M059J (cell line): ENCODE data around the gene LAMA2. TPM values are rescaled to one million over a fixed set of nuclear protein-coding genes. Genes with fewer than 3 reads are reported as not detected.

ENCODE experiments used
- DNase-seq: peaks from one replicate; pipeline ENCODE4 v3.0.0-alpha.2; 2012; ENCODE audit warnings: low read depth
- total RNA-seq: library from RNA; depleted of rRNA; stranded (reverse); fragments of >200 nt; shearing (Covaris generic); gene quantifications from 2 replicates; pipeline ENCODE4 v1.2.3, GENCODE V29; 2014; rRNA removed

The LAMA2 gene, protein sequence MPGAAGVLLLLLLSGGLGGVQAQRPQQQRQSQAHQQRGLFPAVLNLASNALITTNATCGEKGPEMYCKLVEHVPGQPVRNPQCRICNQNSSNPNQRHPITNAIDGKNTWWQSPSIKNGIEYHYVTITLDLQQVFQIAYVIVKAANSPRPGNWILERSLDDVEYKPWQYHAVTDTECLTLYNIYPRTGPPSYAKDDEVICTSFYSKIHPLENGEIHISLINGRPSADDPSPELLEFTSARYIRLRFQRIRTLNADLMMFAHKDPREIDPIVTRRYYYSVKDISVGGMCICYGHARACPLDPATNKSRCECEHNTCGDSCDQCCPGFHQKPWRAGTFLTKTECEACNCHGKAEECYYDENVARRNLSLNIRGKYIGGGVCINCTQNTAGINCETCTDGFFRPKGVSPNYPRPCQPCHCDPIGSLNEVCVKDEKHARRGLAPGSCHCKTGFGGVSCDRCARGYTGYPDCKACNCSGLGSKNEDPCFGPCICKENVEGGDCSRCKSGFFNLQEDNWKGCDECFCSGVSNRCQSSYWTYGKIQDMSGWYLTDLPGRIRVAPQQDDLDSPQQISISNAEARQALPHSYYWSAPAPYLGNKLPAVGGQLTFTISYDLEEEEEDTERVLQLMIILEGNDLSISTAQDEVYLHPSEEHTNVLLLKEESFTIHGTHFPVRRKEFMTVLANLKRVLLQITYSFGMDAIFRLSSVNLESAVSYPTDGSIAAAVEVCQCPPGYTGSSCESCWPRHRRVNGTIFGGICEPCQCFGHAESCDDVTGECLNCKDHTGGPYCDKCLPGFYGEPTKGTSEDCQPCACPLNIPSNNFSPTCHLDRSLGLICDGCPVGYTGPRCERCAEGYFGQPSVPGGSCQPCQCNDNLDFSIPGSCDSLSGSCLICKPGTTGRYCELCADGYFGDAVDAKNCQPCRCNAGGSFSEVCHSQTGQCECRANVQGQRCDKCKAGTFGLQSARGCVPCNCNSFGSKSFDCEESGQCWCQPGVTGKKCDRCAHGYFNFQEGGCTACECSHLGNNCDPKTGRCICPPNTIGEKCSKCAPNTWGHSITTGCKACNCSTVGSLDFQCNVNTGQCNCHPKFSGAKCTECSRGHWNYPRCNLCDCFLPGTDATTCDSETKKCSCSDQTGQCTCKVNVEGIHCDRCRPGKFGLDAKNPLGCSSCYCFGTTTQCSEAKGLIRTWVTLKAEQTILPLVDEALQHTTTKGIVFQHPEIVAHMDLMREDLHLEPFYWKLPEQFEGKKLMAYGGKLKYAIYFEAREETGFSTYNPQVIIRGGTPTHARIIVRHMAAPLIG (N-terminal part only)
- total RNA-seq, result 1.5 and 3.8 TPM in 2 replicates

GRCh38 chr6:128882991-128883611 lies at the start of gene LAMA2:
LAMA2 (plus strand) TSS chr6:128883138; CDS start chr6:128883246, 108 bp downstream.
- DNase-seq, result peak; percentile 68

- no peak for DNase-seq
Measured at GRCh38 chr6:128836761-128837160, 46.2 kb upstream of the LAMA2 start.

GRCh38 chr6:128841518-128841917 lies 41.4 kb upstream of the LAMA2 start:
- DNase-seq, result no peak

DNA sequence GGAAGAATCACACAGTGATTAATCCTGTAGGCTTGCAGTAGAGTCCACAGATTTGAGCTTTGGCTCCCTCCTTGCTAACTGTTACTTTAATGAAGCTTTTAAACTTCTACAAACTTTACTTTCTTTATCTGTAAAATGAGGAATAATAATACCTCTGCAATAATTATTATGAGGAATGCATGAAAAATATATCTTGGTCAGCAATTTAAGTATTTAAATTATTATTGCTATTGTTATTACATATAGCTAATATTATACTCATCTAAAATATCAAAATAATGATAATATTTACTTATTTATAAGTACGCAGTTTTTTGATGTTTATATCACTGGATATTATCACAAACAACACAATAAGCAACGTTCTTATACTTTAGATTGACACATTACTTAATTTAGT lies 38.3 kb upstream of the LAMA2 start:
- DNase-seq, result no peak

DNA sequence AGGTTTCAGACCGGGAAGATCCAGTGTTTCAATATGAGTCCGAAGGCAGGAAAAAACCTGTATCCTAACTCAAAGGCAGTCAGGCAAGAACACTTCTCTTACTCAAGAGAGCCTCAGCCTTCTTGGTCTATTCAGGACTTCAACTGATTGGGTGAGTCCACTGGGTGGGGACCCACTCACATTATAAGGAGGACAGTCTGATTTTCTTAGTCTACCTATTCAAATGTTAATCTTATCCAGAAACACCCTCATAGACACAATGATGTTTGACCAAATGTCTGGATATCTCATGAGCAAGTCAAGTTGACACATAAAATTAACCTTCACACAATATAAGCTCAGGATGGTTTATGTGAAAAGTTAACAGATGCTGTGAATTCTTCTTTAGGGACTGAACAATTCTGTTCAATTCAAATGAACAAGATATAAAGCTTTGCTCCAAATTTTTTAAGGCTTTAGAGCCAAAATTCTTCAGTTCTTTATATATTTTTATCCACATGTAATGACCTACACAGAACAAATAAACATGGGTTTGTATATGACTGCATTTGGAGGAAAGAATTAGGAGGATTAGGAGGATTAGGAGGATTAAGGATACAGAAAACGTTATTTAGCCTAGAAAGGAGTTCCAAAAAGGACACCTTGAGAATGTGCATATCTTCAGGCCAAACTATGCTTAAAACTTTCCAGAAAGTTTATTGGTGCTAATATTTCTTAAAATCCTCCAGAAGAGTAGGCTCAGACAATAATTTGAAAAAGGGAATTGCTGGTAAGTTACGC lies 35.3 kb upstream of the LAMA2 start:
- no peak for DNase-seq

GRCh38 chr6:128848212-128848935 lies 34.6 kb upstream of the LAMA2 start:
- DNase-seq, result peak; percentile 26

DNA sequence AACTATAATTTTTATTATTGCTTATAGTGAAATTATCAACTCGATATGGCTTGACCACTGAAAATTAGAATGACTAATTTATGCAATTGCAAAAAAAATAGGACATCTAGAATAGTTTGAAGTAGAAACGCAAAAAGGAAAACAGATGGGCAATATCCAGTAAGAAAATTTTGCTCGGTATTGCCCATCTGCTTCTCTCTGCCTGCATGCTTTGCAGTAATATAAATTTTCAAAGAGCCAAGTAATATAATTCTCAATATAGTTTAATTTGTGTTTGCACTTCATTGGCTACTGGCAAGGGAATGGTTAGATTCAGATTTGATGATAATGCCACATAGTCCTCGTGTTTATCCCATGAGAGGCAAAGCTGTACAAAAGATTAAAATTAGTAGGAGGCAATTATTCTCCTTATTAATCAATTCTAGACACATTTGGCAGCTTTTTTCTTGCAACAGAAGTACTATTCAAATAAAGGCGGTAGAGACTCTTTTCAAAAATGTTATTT lies 27.3 kb upstream of the LAMA2 start:
- DNase-seq, result no peak

GRCh38 chr6:128857806-128858205 lies 25.1 kb upstream of the LAMA2 start:
- DNase-seq, result no peak

- DNase-seq, result no peak
Measured at GRCh38 chr6:128860782-128861181, 22.2 kb upstream of the LAMA2 start.

DNA sequence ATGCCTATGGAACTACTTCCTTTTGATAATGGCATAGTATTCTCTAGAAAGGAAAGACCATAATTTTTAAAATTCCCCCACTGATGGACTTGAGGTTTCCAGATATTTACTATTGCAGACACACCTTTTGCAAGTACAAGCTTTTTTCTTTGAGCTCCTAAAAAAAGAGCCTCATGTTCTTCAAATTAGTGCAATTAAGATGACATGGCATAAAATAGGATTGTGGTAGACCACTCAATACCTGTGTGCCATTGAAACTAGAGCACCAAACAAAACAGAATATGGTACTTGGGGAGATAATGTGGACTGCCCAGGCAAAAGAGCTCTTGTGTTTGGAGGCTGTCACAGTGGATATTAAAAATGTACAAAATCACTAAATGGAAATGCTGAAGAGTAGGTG lies 19.0 kb upstream of the LAMA2 start:
- no peak for DNase-seq

- DNase-seq, result no peak
Measured at GRCh38 chr6:128870746-128871145, 12.2 kb upstream of the LAMA2 start.

GRCh38 chr6:128874863-128875262 lies 8.1 kb upstream of the LAMA2 start:
- no peak for DNase-seq

- peak; percentile 30 for DNase-seq
Measured at GRCh38 chr6:128882560-128882959, 378 bp upstream of the LAMA2 start.

DNA sequence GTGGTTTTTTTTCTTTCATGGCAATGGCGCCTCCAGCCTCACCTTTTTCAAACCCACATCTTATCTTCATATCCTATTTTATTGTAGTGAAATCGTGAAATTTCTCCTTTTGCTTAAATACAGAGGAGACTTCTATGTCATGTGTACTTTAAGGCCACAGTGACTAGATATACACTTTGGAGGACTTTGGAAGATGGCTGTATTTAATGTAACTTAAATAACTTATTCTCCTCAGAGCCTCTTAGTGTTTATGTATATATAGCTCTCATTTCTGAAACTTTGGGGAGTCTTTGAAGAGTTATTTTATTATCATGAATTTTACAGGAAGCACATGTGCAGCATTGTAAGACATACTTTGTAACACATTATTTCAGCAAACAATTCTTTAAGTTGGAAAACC lies 968 bp downstream of the LAMA2 start:
- DNase-seq, result no peak

DNA sequence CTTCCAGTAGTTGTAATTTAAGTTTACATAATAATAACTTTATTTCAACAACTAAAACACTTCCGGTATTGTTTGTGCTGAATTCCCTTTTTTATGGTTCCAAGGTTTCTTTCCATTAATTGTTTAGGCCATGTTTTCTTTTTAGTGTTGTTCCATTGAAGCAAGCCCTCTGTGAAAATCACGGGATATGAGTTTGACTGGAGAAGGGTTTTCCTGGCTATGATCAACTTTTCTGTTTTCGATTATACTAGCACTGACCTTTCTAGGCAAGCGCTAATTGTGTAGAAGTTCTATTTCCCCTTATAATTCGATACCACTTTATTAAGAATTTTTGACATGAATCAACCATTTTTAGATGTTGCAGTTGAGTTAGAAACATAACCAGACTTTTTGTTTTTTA lies 2.4 kb downstream of the LAMA2 start:
- no peak for DNase-seq

DNA sequence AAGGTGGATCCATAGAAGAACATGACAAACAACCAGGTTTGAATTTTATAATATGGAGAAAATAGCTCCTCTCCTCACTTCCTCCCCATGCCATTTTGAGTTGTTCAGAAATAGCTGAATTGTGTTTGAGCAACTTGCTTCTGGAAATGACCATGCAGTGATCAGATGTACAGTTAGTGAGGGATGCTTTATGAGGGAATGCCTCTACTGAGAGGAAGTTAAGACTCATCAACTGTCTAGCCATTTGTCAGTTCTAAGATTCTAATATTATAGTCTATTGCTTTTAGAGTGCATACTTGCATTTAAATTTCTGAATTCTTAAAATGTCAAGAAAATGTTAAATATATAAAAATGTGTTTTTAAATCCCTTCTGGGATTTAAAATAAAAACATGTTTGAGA lies 3.8 kb downstream of the LAMA2 start:
- DNase-seq, result no peak

GRCh38 chr6:128888444-128889175 lies 5.7 kb downstream of the LAMA2 start:
- no peak for DNase-seq

DNA sequence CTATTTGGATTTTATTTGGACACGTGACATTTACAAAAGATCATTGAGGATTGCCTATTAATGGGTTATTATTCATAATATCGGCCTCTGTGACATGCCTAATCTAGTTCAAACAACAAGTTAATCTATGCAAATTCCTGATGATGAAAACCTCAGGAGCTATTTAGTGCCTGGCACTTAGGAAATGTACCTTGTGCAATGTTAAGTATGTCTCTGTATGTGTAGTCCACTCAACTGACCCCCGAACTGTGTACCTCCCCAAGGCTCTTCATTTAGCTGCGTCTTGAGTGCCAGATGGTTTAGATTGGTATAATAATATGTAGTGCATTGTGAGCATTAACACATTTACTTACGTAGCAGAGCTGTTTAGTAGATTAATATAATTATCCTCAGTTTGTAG lies 6.9 kb downstream of the LAMA2 start:
- no peak for DNase-seq

DNA sequence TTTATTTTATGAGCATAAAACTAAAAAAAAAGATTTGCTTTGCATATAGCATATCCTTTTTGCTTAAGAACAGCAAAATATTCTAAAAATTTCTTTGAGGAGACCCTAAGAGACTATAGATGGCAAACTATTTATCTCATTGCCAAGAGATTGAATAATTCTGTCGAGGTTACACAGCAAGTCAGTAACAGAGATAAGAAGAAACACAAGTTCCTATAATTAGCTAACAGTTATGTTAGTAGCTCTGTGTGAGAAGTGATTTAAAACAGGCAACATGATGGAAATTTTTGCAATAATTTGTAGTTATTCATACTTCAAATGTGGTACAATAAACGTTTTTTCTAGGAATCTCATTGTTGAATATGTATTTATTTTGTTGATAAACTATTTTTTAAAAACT lies 9.1 kb downstream of the LAMA2 start:
- no peak for DNase-seq
